Endothelial cell of umbilical vein (primary cell): ENCODE measurements around the gene CCDC97. TPM values are rescaled to one million over a fixed set of nuclear protein-coding genes. Genes with fewer than 3 reads are reported as not detected.

ENCODE experiments used
- BruUV-seq: library from RNA; stranded (reverse); fragments of 400-500 nt; replicated peaks from 2 replicates; lab custom pipeline; 2021; lab: Mats Ljungman, UMichigan
- CTCF ChIA-PET: fragments of 300-600, 350-600 bp; sonication (Branson Sonifier 250); formaldehyde crosslinking; loops from one replicate; lab custom pipeline; 2021; ENCODE audit warnings: antibody characterized with exemption, inconsistent platforms; lab: Charles Lee
- POLR2A ChIA-PET: fragments of 300-600, 350-600 bp; sonication (Branson Sonifier 250); formaldehyde crosslinking; loops from one replicate; lab custom pipeline; 2021; ENCODE audit warnings: antibody characterized with exemption, inconsistent platforms; lab: Charles Lee
- DNase-seq: peaks from one replicate; pipeline ENCODE4 v3.0.0-alpha.2; 2011; ENCODE audit warnings: low read depth, low spot score
- FAIRE-seq: peaks from 2 replicates; lab custom pipeline; 2011; peaks lifted over from hg19 to GRCh38; lab: Jason Lieb, UNC
- H2AFZ ChIP-seq: 2 replicates; pipeline ENCODE4 v1.6.0; 2012; ENCODE audit warnings: low read depth, low read length, control low read depth, inconsistent platforms
- H3K27ac ChIP-seq: 2 replicates; pipeline ENCODE4 v1.5.1; 2011; ENCODE audit warnings: low read depth, mild to moderate bottlenecking, control low read depth, low read length, moderate library complexity; ENCODE audit not compliant: insufficient read depth
- H3K27me3 ChIP-seq, 2 experiments: 2 replicates each; pipeline versions ENCODE4 v1.6.0 to v1.6.1; 2011; ENCODE audit warnings: low read length in 2 of 2, mixed read lengths in 1 of 2; ENCODE audit not compliant: control insufficient read depth in 2 of 2, insufficient read depth in 2 of 2
- H3K36me3 ChIP-seq, 2 experiments: 2 replicates in 1 of 2; 3 replicates in 1 of 2; pipeline ENCODE4 v1.5.1; 2011; ENCODE audit warnings: low read length in 2 of 2, mild to moderate bottlenecking in 1 of 2, moderate library complexity in 1 of 2; ENCODE audit not compliant: control insufficient read depth in 2 of 2, insufficient read depth in 2 of 2; ENCODE audit errors: extremely low read depth in 1 of 2
- H3K4me1 ChIP-seq: 3 replicates; pipeline ENCODE4 v1.5.1; 2011; ENCODE audit warnings: mild to moderate bottlenecking, low read length; ENCODE audit not compliant: control insufficient read depth, insufficient read depth; ENCODE audit errors: extremely low read depth
- H3K4me2 ChIP-seq: 2 replicates; pipeline ENCODE4 v1.6.1; 2011; ENCODE audit warnings: low read length, control low read depth, mixed read lengths; ENCODE audit not compliant: insufficient read depth
- H3K4me3 ChIP-seq, 3 experiments: fragments of 200-600 bp in 1 of 3; sonication (generic), shearing (Covaris generic) in 1 of 3; replicated peaks in 1 of 3; 2 replicates each; pipeline ENCODE4 v1.5.1; 2011 to 2016; ENCODE audit warnings: control low read depth in 3 of 3, low read length in 3 of 3, mild to moderate bottlenecking in 2 of 3, inconsistent platforms in 1 of 3, low read depth in 1 of 3, moderate library complexity in 1 of 3; ENCODE audit not compliant: insufficient read depth in 1 of 3
- H3K79me2 ChIP-seq: 2 replicates; pipeline ENCODE4 v1.6.0; 2012; ENCODE audit warnings: low read length, inconsistent platforms; ENCODE audit not compliant: control insufficient read depth, insufficient read depth
- H3K9ac ChIP-seq: replicated peaks from 2 replicates; pipeline ENCODE3; 2011; ENCODE audit warnings: low read length, control low read depth; ENCODE audit not compliant: insufficient read depth; ENCODE audit errors: extremely low read depth
- H3K9me1 ChIP-seq: replicated peaks from 3 replicates; pipeline ENCODE4 v1.6.0; 2011; ENCODE audit warnings: mild to moderate bottlenecking, low read length; ENCODE audit not compliant: control insufficient read depth, insufficient read depth; ENCODE audit errors: extremely low read depth
- H3K9me3 ChIP-seq: replicated peaks from 2 replicates; pipeline ENCODE4 v1.5.1; 2012; ENCODE audit warnings: low read length, inconsistent platforms; ENCODE audit not compliant: control insufficient read depth, insufficient read depth
- H4K20me1 ChIP-seq: replicated peaks from 2 replicates; pipeline ENCODE3; 2011; ENCODE audit warnings: mild to moderate bottlenecking, low read length; ENCODE audit not compliant: control insufficient read depth, insufficient read depth; ENCODE audit errors: extremely low read depth
- EZH2 ChIP-seq: IDR thresholded peaks from 2 replicates; pipeline ENCODE4 v1.6.1; 2012; ENCODE audit warnings: borderline replicate concordance, low read depth, mild to moderate bottlenecking, moderate library complexity, low read length, inconsistent platforms; ENCODE audit not compliant: severe bottlenecking
- FOS ChIP-seq: IDR thresholded peaks from 2 replicates; pipeline ENCODE4 v1.6.1; 2011; ENCODE audit warnings: mild to moderate bottlenecking, low read length, moderate library complexity, borderline replicate concordance; ENCODE audit not compliant: insufficient read depth
- GATA2 ChIP-seq: IDR thresholded peaks from 2 replicates; pipeline ENCODE4 v1.7.0; 2011; ENCODE audit warnings: low read depth, mild to moderate bottlenecking, moderate library complexity, mixed read lengths, low read length; ENCODE audit not compliant: insufficient read length, insufficient read depth
- JUN ChIP-seq: IDR thresholded peaks from 2 replicates; pipeline ENCODE4 v1.6.1; 2011; ENCODE audit warnings: borderline replicate concordance, low read depth; ENCODE audit not compliant: insufficient read length, insufficient read depth
- MYC ChIP-seq: IDR thresholded peaks from one replicate; pipeline ENCODE4 v1.6.1; 2011; ENCODE audit warnings: mild to moderate bottlenecking, low read depth, low read length
- POLR2A ChIP-seq: IDR thresholded peaks from 2 replicates; pipeline ENCODE4 v1.6.1; 2012; ENCODE audit warnings: low read depth, mild to moderate bottlenecking, control low read depth, low read length
- POLR2AphosphoS5 ChIP-seq: IDR thresholded peaks from 2 replicates; pipeline ENCODE4 v1.6.1; 2012; ENCODE audit warnings: low read depth, mild to moderate bottlenecking, control low read depth, low read length, moderate library complexity; ENCODE audit not compliant: insufficient read depth
- dilution Hi-C: fragments of 300-500 bp; cut with MboI; formaldehyde crosslinking; loops from one replicate; pipeline ENCODE4 v1.15.0; 2019; ENCODE audit warnings: low sequenced_read_pairs; ENCODE audit not compliant: extremely low pct_ligation_motif_present
- intact Hi-C: fragments of 100-400 bp; cut with micrococcal nuclease; formaldehyde crosslinking; loops from one replicate; pipeline ENCODE4 v1.10.0; 2022
- polyA plus RNA-seq, 4 experiments: library from polyadenylated mRNA; depleted of rRNA in 3 of 4; stranded (reverse) in 3 of 4; unstranded in 1 of 4; fragments of >200 nt; gene quantifications; 2 replicates each; pipeline versions ENCODE4 v1.2.1 to v1.2.3, GENCODE V29; 2011 to 2012; ENCODE audit warnings: missing spikeins in 1 of 4
- total RNA-seq: library from RNA; stranded (reverse); gene quantifications from 2 replicates; pipeline ENCODE4 v1.2.3, GENCODE V29; 2021
- TF ChIP-seq, protein P1 (sequence below), 2 donors: IDR thresholded peaks; 1 replicate in 1 of 2; 2 replicates in 1 of 2; pipeline ENCODE4 v1.5.1; 2011; ENCODE audit warnings: low read length in 2 of 2, mild to moderate bottlenecking in 2 of 2, moderate library complexity in 2 of 2, control low read depth in 1 of 2, inconsistent platforms in 1 of 2, low read depth in 1 of 2; ENCODE audit not compliant: insufficient read depth in 1 of 2; ENCODE audit errors: extremely low read depth in 1 of 2
- TF ChIP-seq, protein P2 (sequence below): IDR thresholded peaks from 2 replicates; pipeline ENCODE4 v1.6.1; 2011; ENCODE audit not compliant: insufficient read depth, insufficient read length

Gene CCDC97
- total and polyA plus RNA-seq, 2 donors (not counting 3 experiments of a cell fraction or from before 2014, with no cell fraction given), result 20.7 to 27.2 TPM

DNA sequence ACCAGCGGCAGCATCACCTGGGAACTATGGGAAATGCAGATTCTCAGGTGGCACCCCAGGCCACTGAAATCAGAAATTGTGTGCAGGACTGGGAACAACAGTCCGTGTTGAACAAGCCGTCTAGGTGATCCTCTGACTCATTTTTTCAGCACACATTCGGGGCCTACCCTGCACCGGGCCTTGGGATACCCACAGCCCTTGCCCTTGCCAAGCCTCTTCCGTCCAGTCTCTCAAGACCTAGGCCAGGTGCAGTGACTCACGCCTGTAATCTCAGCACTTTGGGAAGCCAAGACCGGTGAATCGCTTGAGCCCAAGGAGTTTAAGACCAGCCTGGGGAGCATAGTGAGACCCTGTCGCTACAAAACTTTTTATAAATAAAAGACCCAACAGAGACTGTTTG is 25.5 kb downstream of the CCDC97 start:
- Histone ChIP-seq H3K4me3 (no peak overlapping the region), H3K36me3 (peaks cover 27 to 47% of the 10 kb centered on the region in 2 experiments), H3K27ac (no peak overlapping the region), H3K9me1 (no peaks in the 10 kb centered on the region), H3K4me2 (no peak overlapping the region), H3K27me3 (no peaks in the 10 kb centered on the region), H4K20me1 (no peaks in the 10 kb centered on the region), H3K4me1 (peaks cover 5% of the 10 kb centered on the region), H3K9ac (no peak overlapping the region), H3K79me2 (peaks cover 39% of the 10 kb centered on the region), H3K9me3 (no peaks in the 10 kb centered on the region), H2AFZ (no peak overlapping the region)
- no peak for DNase-seq
- TF ChIP-seq FOS, result no peak
- dilution Hi-C loops, result no loop called here
- POLR2A ChIA-PET, result no interaction called here
- BruUV-seq, result no TSS peak
- CTCF ChIA-PET, result interaction anchor here (1.1 to 1.6 kb wide), 3 partner anchors 11 to 96 kb away, joined by 3 to 5 read pairs (median 4); no protein-coding TSS in a partner anchor
- intact Hi-C loops, result no loop called here
- FAIRE-seq, result no peak

DNA sequence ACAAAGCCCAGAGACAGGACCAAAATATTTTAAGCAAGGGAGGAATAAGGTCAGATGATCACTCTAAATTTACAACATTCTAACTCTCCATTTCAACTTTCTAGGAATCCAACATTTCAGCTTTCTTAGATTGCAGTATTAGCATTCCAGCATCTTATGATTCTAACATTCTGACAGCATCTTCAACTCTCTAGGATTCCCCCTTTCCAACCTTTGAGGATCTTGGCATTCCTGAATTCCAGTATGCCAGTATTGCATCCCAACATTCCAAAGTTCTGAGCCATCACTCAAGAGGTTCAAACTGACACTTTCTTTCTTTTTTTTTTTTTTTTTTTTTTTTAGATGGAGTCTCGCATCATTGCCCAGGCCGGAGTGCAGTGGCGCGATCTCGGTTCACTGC is 30.0 kb downstream of the CCDC97 start:
- ChIA-PET POLR2A (no interaction called here), CTCF (interaction anchor here (1.3 kb wide), 1 partner anchor 11 kb away, joined by 3 read pairs; no protein-coding TSS in a partner anchor)
- DNase-seq, result no peak
- dilution Hi-C loops, result no loop called here
- Histone ChIP-seq H3K9ac (no peak overlapping the region), H2AFZ (no peak overlapping the region), H4K20me1 (no peaks in the 10 kb centered on the region), H3K79me2 (peaks cover 53% of the 10 kb centered on the region), H3K27ac (no peak overlapping the region), H3K36me3 (peaks cover 30 to 55% of the 10 kb centered on the region in 2 experiments), H3K27me3 (no peaks in the 10 kb centered on the region), H3K4me1 (peaks cover 3% of the 10 kb centered on the region), H3K4me3 (no peak overlapping the region), H3K9me3 (no peaks in the 10 kb centered on the region), H3K4me2 (no peak overlapping the region), H3K9me1 (no peaks in the 10 kb centered on the region)
- FAIRE-seq, result peak; percentile 53
- BruUV-seq, result no TSS peak
- intact Hi-C loops, result no loop called here
- TF ChIP-seq FOS, result no peak
- TF ChIP-seq EZH2, result no peak
- no peak for TF ChIP-seq GATA2
- TF ChIP-seq, protein P1, sequence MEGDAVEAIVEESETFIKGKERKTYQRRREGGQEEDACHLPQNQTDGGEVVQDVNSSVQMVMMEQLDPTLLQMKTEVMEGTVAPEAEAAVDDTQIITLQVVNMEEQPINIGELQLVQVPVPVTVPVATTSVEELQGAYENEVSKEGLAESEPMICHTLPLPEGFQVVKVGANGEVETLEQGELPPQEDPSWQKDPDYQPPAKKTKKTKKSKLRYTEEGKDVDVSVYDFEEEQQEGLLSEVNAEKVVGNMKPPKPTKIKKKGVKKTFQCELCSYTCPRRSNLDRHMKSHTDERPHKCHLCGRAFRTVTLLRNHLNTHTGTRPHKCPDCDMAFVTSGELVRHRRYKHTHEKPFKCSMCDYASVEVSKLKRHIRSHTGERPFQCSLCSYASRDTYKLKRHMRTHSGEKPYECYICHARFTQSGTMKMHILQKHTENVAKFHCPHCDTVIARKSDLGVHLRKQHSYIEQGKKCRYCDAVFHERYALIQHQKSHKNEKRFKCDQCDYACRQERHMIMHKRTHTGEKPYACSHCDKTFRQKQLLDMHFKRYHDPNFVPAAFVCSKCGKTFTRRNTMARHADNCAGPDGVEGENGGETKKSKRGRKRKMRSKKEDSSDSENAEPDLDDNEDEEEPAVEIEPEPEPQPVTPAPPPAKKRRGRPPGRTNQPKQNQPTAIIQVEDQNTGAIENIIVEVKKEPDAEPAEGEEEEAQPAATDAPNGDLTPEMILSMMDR (IDR thresholded peaks at IDR 0.05; ENCODE audit: extremely low read depth in 1 of 2, insufficient read depth in 1 of 2, low read depth in 1 of 2, low read length in 2 of 2), result no peak
- TF ChIP-seq POLR2AphosphoS5, result no peak
- no peak for TF ChIP-seq POLR2A
- no peak for TF ChIP-seq MYC
- no peak for TF ChIP-seq JUN
- TF ChIP-seq, protein P2, sequence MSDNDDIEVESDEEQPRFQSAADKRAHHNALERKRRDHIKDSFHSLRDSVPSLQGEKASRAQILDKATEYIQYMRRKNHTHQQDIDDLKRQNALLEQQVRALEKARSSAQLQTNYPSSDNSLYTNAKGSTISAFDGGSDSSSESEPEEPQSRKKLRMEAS, result no peak
